Measurements from ENCODE around the gene SLC8B1. TPM values are rescaled to one million over a fixed set of nuclear protein-coding genes. Genes with fewer than 3 reads are reported as not detected.
A peak's percentile ranks its signal among the peaks of the same experiment; 100 is the strongest.

Gene SLC8B1
- 8.0 and 12.8 TPM in 2 replicates for total RNA-seq (2014; rRNA removed; shearing (Covaris generic))

DNA sequence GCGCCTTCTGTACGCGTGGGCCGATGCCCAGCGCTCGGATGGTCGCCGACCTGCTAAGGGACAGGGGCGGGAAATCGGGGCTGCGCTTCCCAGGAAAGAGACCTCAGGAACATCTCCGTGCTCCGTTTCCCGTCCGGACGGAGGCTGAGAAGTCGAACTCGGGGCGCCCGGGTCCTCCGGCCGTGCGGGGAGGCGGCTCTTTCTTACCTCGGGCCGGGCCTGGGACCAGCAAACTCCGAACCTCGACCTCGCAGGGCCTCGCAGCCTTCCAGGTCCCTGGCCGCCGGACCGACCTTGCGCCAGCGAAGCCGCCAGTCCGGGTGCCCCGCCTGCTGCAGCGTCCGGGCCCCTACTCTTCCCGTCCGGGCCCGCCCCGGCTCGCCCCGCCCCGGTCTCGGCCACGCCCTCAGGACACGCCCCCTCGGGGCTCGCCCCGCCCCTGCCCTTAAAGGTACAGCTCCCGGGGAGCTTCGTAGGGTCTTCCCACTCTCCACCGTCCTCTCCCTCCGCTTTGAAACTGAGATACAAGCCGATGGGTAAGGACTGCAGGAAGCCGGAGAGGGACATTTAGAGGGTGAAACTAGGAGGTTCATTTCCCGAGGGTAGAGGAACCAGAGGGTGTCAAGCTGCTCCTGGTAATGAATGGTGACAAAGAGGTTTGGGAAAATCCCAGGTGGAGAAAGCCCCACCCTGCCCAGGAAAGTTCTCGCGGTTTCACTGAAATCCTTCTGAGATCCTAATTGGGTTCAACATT lies at the start of gene SLC8B1:
TSS of gene SLC8B1 (minus strand) at position 324 of the 754 bp plus-strand sequence. CDS start 2,231 bp downstream, outside the sequence.
- DNase-seq (ENCODE audit: low read depth): peak; percentile 73

DNA sequence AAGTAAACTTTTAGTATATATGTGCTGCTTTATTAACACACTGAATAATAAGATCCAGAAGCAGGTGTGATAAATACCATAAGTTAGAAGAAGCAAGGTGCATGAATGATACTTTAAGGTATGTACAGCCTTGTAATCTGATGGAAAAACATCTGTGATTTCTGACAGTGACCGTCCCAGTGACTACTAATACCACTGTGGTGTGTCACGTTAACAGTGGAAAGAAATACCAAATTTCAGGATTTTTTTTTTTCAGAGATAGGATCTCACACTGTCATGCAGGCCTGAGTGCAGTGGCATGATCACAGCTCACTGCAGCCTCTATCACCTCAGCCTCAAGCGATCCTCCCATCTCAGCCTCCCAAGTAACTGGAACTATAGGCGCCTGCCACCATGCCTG lies 47.3 kb upstream of the SLC8B1 start:
- DNase-seq (ENCODE audit: low read depth): no peak

DNA sequence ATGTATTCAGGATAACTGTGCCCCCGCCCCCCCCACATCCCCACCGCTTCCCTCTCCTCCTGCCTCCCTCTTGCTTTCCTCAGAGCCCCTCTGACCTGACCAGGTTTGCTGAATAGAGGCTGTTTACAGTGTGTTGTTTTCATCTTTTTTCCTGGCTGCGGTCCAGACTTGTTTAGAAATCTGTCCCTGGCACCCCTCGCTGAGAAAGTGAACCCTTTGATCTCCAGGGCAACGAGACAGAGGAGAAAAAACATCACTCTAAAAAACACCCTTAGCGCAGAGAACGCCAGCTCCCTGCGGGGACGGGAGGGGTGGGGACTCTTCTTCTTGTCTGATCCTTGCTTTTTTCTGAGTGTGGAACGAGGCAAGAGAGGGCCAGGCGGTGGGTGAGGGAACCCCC lies 46.3 kb upstream of the SLC8B1 start:
- DNase-seq (ENCODE audit: low read depth): no peak

DNA sequence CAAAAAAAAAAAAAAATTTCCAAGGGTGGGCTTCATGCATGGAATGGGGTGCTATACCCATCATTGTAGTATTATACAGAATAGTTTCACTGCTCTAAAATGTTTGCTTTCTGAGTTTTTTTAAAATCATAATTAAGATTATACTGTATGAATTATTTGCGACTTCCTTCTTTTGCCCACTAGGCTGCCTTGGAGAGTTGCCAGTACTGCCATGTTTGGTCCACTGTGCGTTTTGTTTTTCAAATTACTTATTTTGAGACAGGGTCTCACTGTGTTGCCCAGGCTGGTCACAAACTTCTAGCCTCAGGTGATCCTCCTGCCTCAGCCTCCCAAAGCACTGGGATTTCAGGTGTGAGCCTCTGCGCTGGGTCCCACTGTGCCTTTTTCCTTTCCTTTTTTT lies 43.4 kb upstream of the SLC8B1 start:
- DNase-seq (ENCODE audit: low read depth): no peak

DNA sequence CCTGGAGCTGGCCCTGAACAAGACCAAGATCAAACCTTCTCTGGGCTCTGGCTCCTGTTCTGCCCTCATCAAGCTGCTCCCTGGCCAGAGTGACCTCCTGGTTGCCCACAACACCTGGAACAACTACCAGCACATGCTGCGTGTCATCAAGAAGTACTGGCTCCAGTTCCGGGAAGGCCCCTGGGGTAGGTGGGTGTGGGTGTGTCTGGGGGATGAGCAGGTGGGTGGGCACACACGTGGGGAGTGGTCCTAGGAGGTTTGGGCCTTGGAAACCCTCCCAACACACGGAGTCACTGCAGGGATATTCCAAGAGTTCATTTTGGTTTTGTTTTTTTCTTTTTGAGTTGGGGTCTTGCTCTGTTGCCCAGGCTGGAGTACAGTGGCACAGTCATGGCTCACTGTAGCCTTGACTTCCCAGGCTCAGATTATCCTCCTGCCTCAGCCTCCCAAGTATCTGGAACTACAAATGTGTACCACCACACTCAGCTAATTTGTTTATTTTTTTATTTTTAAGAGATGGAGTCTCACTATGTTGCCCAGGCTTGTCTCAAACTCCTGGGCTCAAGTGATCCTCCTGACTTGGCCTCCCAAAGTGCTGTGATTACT lies 40.0 kb upstream of the SLC8B1 start:
- no peak for DNase-seq (ENCODE audit: low read depth)

DNA sequence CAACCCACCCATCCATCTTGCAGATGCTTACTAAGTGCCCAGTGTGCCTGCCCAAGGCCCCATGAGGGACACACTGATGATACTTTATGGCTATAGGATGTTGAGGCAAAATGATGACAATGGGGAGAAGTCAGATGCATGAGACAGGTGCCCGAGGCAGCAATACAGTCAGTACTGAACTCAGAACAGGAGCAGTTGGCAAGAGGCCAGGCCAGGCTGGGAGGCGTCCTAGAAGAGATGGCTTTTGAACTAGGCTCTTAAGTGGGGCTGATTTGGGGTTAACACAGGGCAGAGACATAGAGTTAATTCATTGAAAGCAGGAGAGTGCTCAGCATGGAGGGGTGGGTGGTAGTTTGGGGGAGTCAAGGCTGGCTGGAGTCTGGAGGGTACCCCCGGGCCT lies 39.1 kb upstream of the SLC8B1 start:
- no peak for DNase-seq (ENCODE audit: low read depth)

DNA sequence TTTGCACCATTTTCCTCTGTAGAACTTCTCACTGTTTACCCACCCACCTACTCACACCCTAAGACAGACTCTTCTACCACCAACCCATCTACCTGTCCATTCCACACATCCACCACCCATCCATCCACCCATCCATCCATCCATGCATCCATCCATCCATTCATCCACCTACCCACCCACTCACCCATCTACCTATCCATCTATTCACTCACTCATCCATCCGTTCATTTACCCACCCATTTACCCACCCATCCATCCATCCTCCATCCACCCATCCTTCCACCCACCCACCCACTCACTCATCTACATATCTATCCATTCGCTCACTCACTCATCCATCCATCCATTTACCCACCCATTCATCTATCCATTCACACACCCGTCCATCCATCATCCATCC lies 38.5 kb upstream of the SLC8B1 start:
- DNase-seq (ENCODE audit: low read depth): no peak

DNA sequence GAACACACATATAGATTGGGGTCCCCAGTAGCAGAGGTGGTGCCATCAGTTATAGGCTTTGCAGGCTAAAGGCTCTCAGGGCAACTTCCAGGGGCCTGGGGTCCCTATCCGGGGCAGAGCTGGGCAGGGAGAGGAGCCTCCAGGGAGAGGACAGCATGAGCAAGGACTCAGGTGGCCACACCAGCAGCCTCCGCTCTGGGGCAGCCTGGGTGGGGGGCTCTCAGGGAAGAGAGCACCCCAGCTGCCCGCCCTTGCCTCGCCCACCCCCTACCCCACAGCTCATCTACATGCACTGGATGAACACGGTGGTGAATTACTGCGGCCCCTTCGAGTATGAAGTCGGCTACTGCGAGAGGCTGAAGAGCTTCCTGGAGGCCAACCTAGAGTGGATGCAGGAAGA lies 37.5 kb upstream of the SLC8B1 start:
- no peak for DNase-seq (ENCODE audit: low read depth)

DNA sequence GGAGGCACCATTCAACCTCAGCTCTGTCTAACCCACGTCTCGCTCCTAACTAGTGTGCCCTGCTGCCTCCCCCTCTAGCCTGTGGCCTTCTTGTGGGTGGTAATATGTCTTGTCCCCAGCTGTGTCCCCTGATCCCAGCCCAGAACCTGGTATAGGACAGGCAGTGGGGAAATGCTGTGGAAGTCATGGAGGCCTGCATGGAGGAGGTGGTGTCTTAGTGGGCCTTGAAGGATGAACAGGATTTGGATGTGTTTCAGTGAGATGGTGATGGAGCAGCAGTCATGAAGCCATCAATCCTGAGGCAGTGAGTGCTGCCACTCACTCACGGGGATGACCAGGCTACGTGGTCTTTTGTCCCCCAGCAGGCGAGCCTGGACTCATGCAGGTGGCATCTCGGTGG lies 36.9 kb upstream of the SLC8B1 start:
- no peak for DNase-seq (ENCODE audit: low read depth)

DNA sequence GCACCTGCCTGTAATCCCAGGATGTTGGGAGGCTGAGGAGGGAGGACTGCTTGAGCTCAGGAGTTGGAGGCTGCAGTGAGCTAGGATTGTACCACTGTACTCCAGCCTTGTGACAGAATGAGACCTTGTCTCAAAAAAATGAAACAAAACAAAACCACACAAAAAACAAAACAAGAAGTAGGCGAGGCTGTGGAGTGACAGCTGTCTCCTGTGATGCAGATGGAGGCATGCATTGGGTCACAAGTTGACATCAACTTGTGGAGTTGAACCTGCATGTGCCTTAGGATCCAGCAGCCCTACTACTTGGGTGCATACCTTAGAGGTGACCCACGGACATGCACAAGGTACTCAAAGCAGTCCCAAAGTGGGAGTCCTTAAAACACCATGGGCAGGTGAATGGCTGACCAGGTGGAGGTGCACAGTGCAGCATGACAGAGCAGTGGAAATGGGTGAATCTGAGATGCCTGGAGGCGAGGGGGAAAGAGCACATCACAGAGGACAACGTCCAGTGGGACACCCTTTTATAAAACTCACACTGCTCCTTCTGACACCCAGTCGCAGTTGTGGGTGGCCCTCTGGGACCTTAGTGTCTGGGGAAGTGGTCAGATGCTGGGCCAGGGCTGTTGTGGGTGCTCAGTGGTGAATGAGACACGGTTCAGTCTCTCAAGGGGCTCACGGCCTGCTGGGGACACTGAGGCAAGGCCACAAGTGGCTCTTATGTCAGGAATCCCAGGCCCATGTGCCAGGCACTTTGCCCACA lies 36.2 kb upstream of the SLC8B1 start:
- no peak for DNase-seq (ENCODE audit: low read depth)

DNA sequence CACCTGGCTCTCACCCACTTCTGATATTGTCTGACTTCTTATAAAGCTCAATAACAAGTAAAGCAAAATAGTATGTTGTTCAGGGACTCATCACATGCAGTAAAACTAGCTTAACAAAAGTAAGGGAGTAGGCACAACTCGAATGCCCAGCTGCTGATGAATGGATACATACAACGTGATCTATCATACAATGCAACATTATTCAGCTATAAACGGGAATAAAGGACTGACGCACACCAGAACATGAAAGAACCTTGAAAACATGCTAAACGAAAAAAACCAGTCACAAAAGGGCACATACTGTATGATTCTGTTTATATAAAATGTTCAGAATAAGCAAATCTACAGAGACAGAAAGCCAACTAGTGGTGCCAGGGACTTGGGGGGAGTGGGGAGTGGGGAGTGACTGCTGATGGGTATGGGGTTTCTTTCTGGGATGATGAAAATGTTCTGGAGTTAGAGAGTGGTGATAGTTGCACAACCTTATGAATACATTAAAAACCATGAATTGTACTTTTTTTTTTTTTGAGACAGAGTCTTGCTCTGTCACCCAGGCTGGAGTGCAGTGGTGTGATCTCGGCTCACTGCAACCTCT lies 34.6 kb upstream of the SLC8B1 start:
- DNase-seq (ENCODE audit: low read depth): no peak

DNA sequence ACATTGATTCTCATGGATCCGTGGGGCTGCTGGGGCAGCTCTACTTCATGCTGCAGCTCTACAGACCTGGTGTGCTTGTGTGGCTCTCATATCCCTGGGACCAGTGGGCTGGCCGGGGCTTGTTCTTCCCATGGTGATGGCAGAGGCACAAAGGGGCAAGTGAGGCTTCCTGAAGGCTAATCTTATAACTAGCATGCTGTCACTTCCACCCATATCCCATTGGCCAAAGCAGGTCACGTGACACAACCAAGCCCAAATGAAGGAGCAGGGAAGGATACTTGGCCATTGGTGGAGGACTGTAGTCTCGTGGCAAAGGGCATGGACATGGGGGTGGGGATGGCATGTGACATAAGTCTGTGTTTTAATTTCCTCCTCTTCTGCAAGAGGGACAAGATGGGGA lies 33.4 kb upstream of the SLC8B1 start:
- DNase-seq (ENCODE audit: low read depth): no peak

DNA sequence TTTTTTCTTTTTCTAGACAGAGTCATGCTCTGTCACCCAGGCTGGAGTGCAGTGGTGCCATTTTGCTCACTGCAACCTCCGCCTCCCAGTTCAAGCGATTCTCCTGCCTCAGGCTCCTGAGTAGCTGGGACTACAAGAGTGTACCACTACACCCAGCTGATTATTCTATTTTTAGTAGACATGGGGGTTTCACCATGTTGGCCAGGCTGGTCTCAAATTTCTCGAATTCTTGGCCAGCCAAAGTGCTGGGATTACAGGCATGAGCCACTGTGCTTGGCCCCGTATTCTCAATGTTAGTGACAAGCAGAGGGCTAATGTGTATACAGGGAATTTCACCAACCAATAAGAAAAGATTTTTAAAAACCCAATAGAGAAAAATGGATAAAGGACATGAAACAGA lies 31.9 kb upstream of the SLC8B1 start:
- no peak for DNase-seq (ENCODE audit: low read depth)

DNA sequence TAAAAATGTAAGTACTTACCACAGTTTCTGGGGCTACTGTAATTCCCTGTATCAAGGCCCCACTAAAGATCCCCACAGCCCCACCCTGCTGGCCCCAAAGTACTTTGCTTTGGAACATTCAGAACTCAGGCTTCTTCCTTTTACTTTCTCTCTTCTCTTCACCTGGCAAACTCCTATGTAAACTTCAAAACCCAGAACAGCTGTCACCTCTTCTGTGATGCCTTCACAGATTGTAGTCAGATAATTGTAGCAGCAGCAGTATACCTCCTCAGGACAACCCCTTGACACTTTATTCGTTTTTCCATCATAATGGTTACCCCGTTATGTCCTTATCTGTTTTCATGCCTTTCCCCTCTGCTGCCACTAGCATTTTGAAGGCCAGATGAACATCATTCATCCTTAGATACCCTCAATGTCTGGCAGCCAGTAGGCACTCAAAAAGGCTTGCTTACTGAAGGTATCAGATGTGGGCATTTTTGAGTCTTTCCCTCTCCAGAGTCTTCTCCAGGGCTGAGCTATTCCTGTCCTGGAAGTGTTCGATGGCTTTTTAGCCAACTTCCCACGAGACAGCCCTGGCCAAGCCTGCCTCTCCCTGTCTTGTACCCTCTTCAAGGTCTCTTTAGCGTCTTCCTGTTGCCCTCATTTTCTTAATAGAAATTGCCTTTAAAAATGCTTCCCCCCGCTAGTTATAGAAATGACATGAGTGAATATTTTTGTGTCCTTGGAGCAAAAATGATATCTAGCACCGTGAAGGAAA lies 30.9 kb upstream of the SLC8B1 start:
- no peak for DNase-seq (ENCODE audit: low read depth)

DNA sequence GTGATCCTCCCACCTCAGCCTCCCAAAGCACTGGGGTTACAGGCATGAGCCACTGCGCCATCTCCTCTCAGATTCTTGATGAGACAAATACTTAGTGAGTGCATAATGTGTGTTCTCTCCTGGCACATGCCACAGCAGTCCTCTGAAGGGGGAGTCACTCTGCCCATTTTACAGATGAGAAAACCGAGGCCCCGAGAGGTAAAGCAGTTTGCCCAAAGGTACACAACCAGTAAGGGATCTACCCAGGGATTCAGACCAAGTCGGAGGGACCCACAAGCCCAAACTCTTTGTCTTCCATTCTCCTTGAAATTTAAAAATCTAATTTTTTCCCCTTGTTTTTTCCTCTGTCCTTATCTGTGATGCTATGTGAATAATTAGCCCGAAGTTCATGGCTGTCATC lies 29.8 kb upstream of the SLC8B1 start:
- no peak for DNase-seq (ENCODE audit: low read depth)

DNA sequence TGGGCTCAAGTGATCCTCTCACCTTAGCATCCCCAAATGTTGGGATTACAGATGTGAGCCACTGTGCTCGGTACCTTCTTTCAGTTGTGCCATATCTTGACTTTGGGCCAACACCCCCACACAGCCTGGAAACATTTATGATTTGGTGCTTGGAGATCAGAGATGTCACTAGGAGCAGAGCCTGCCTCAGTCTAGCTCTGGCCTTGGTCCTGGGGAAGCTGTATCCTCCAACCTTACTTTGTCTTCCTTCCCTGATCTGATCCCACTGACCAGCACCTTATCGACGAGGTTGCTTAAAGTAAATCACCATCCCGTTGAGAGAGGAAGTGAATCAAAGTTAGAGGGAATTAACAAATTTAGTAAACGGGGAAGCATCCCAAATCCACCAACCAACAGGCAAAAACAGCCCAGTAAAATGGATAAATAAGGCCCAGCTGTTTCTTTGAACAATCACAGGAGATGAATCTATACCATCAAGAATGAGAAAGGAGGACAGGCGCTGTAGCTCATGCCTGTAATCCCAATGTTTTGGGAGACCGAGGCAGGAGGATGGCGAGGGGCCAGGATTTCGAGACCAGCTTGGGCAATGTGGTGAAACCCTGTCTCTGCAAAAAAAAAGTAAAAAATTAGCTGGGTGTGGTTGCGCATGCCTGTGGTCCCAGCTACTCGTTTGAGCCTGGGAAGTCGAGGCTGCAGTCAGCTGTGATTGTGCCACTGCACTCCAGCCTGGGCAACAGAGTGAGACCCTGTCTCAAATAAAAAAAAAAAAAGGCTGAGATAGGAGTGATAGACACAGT lies 26.9 kb upstream of the SLC8B1 start:
- no peak for DNase-seq (ENCODE audit: low read depth)

DNA sequence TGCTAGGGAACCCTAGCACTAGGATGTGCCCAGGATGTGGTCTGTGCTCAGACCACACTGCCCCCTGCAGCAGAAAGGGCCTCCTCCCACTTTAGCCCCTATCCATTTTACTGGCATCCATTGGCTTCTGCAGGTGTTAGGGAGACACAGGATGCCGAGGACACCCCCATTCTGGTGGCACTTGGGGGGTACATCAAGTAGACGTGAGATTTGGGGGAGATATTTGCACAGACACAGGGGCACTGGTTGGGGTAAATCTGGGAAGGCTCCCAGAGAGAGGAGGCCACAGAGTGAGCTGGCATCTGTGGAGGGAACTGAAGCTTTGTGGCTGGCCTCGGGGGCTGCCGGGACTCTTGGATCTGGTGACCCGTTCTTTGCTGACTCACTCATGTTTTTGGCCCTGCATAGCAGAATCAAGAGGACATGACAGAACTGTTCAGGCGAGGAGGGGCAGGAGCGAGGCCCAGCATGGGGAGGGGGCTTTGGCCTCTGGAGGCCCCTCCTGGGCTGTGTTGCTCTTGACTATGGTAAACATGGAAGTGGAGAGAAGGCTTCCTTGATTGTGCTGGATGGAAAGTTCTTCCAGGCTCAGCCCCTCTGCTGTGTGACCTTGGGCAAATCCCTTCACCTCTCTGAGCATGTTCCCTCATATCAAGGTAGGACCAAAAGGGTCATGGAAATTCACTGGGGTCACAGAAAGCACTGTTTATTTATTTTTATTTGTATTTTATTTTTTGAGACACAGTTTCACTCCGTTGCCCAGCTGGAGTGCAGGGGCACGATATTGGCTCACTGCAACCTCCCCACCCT lies 25.2 kb upstream of the SLC8B1 start:
- DNase-seq (ENCODE audit: low read depth): peak; percentile 26

DNA sequence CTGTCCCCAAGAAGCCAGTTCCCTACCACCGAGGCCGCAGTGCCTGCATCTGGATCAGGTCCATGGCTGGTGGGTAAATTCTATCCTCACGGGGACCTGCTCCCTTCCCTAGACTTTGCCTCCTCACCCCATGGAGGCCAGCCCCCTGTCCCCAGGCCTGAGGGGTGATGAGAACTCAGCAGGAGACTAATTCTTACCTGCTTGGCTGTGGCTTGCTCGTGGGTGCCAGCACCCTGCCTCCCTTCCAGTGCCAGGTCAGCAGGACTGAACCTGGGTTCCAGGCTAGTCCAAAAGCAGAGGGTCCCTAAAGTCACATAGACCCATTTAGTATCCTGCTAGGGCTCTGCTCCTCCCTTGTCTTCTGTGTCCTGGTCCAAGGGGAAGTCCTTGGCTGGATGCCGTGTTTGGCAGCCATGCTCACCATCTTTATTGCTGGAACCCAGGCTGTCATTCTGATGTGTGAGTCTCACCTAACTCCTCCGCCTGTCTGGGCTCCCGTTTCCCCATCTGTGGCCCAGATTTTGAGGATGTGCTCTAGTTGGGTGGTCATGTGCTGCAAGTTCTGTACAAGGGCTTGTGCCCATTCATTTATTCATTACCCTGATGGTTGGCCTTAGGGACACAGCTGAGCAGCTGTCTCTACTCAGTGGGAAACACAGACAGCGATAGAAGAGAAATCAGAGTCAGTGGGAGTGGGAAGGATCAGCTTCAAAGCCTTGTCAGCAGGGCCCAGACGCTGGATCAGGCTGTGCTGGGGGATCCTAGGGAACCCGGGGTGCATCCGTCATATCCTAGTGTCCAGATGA lies 24.4 kb upstream of the SLC8B1 start:
- peak; percentile 30 for DNase-seq (ENCODE audit: low read depth)

Data from M059J (cell line).